Small intestine (tissue), 7 donors: Measurements from ENCODE around the gene RTN4RL2. TPM values are rescaled to one million over a fixed set of nuclear protein-coding genes. Genes with fewer than 3 reads are reported as not detected.

Experiments used
- DNase-seq, 2 donors: peaks; one replicate each; pipeline versions ENCODE4 v3.0.0 to v3.0.0-alpha.2; 2013
- FAIRE-seq: peaks from 2 replicates; lab custom pipeline; 2012; peaks lifted over from hg19 to GRCh38; lab: Jason Lieb, UNC
- H3K27ac ChIP-seq, 3 donors: one replicate each; pipeline ENCODE4 v1.5.1; 2013; ENCODE audit warnings: low read length in 2 of 3, mild to moderate bottlenecking in 2 of 3, control low read depth in 1 of 3, inconsistent platforms in 1 of 3, low read depth in 1 of 3, moderate library complexity in 1 of 3
- H3K27me3 ChIP-seq, 3 donors: one replicate each; pipeline ENCODE4 v1.6.1; 2013; ENCODE audit warnings: low read length in 3 of 3, inconsistent platforms in 1 of 3; ENCODE audit not compliant: control insufficient read depth in 3 of 3, insufficient read depth in 3 of 3
- H3K36me3 ChIP-seq, 3 donors: one replicate each; pipeline ENCODE4 v1.6.1; 2013; ENCODE audit warnings: low read length in 3 of 3, inconsistent platforms in 1 of 3, low read depth in 1 of 3, mild to moderate bottlenecking in 1 of 3, moderate library complexity in 1 of 3; ENCODE audit not compliant: control insufficient read depth in 3 of 3, insufficient read depth in 2 of 3
- H3K4me1 ChIP-seq, 3 donors: one replicate each; pipeline ENCODE4 v1.6.1; 2013; ENCODE audit warnings: low read length in 2 of 3, inconsistent platforms in 1 of 3, low read depth in 1 of 3, mild to moderate bottlenecking in 1 of 3, moderate library complexity in 1 of 3; ENCODE audit not compliant: control insufficient read depth in 3 of 3, insufficient read depth in 2 of 3
- H3K4me3 ChIP-seq, 3 donors: one replicate each; pipeline ENCODE4 v1.5.1; 2013; ENCODE audit warnings: low read length in 3 of 3, control low read depth in 1 of 3, inconsistent platforms in 1 of 3, low read depth in 1 of 3, mild to moderate bottlenecking in 1 of 3, moderate library complexity in 1 of 3
- H3K9me3 ChIP-seq, 2 donors: one replicate each; pipeline ENCODE4 v1.6.1; 2013; ENCODE audit warnings: low read depth in 1 of 2, low read length in 1 of 2; ENCODE audit not compliant: control insufficient read depth in 2 of 2, insufficient read depth in 1 of 2
- WGBS, 3 donors: extraction: QIAGEN DNeasy Blood & Tissue Kit; methylation state at CpG; one replicate each; pipeline ENCODE4 v1.1.7; 2013; 5-methylcytosine and 5-hydroxymethylcytosine counted together
- polyA plus RNA-seq, 4 donors: library from polyadenylated mRNA; stranded (reverse) in 3 of 4; unstranded in 1 of 4; fragments of 200-250 nt in 3 of 4; fragments of 120-200 nt in 1 of 4; gene quantifications; one replicate each; pipeline versions ENCODE4 v1.2.1 to v1.2.3, GENCODE V29; 2013
- donor health status: healthy with polysubstance abuse.
- donor health status: control.
- donor health status: control.
- donor health status: Bipolar disorder and iron deficiency.
- donor health status: healthy.

Gene RTN4RL2
- polyA plus RNA-seq, 4 donors: 0.70 to 0.87 TPM; not detected in 2

DNA sequence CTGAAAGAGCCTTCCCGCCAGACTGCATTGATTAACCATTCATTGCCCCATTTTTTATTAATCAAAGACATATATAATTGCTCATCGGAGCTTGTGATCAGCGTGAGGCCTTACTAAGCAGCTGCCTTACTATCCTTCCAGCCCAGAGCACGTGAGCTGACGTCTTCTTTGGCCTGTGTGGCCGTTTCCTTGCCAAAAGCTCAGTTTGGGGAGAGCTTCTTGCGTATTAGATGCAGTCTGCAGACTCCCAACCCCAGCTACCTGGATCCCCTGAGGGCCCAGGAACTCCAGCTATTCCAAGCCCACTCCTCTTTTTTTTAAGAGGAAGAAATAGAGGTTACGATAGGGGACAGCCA is 32.6 kb upstream of the RTN4RL2 start:
- Histone ChIP-seq H3K9me3 (no peaks in the 10 kb centered on the region), H3K27ac (peak overlapping the region in 1 of 3 donors; percentile 88), H3K4me3 (no peak overlapping the region), H3K4me1 (peaks cover 0 to 15% (median 9%) of the 10 kb centered on the region in 3 donors), H3K36me3 (peaks cover 0 to 11% (median 0%) of the 10 kb centered on the region in 3 donors), H3K27me3 (peaks cover 0 to 12% (median 0%) of the 10 kb centered on the region in 3 donors)
- DNase-seq (no peak), FAIRE-seq (no peak)
- WGBS, 3 donors: 73 to 81% (median 78%) methylated on average over 8 of the region's 8 CpGs

DNA sequence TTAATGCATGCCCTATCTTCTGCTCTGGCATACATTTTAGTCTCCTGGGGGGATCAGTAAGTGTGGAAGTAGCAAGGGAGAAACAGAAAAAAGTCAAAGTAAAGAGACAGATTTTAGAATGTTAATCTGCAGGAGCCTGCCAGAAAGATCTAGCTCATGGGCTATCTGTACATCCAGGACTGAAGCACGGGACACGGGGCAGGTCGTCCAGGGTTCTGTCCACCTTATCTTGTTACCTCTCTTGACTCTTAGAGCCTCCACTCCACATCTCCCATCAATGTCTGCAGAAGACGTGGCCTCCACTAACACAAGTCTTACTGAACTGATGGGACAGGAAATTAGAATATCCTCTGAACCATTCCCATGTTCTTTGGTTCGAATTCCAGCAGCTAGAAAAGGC is 31.7 kb upstream of the RTN4RL2 start:
- Histone ChIP-seq H3K27ac (no peak overlapping the region), H3K9me3 (no peaks in the 10 kb centered on the region), H3K4me3 (no peak overlapping the region), H3K36me3 (peaks cover 0 to 11% (median 0%) of the 10 kb centered on the region in 3 donors), H3K27me3 (peaks cover 0 to 12% (median 0%) of the 10 kb centered on the region in 3 donors), H3K4me1 (peaks cover 0 to 15% (median 9%) of the 10 kb centered on the region in 3 donors)
- 73 to 86% (median 77%) methylated on average over 5 of the region's 5 CpGs for WGBS, 3 donors
- DNase-seq (no peak), FAIRE-seq (no peak)

GRCh38 chr11:57429946-57430345 is 30.4 kb upstream of the RTN4RL2 start:
- peaks cover 0 to 21% (median 4%) of the 10 kb centered on the region in 3 donors for H3K4me1 ChIP-seq
- H3K4me3 ChIP-seq: no peak overlapping the region
- H3K27ac ChIP-seq: no peak overlapping the region
- peaks cover 0 to 12% (median 0%) of the 10 kb centered on the region in 3 donors for H3K27me3 ChIP-seq
- H3K9me3 ChIP-seq: no peaks in the 10 kb centered on the region
- DNase-seq (no peak), FAIRE-seq (no peak)
- 13 to 40% (median 27%) methylated on average over 4 of the region's 4 CpGs for WGBS, 3 donors
- H3K36me3 ChIP-seq: peaks cover 0 to 7% (median 0%) of the 10 kb centered on the region in 3 donors

DNA sequence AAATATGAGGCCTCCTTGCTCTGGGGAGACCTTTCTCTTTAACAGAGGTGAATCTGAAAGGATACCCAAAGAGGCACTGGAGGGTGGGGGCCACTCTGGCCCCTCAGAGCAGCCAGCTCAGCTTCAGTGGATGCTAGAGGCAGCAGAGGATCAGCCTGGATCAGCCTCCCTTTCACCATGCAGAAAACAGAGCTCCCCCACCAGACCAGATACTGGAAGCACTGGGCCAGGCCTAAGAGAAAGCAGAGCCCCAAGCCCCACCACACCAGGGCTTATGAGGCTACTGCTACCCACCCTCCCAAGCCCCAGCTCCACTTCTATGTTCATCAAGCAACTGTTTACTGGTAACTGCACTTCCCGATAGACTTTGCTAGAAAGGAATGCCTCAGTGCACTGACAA is 29.4 kb upstream of the RTN4RL2 start:
- no peaks in the 10 kb centered on the region for H3K9me3 ChIP-seq
- H3K4me3 ChIP-seq: no peak overlapping the region
- H3K4me1 ChIP-seq: peaks cover 0 to 19% (median 0%) of the 10 kb centered on the region in 3 donors
- peaks cover 0 to under 1% (median 0%) of the 10 kb centered on the region in 3 donors for H3K36me3 ChIP-seq
- H3K27ac ChIP-seq: no peak overlapping the region
- DNase-seq (no peak), FAIRE-seq (no peak)
- H3K27me3 ChIP-seq: peaks cover 0 to 12% (median 0%) of the 10 kb centered on the region in 3 donors
- 95 to 100% (median 95%) methylated on average over 1 of the region's 1 CpG for WGBS, 3 donors

DNA sequence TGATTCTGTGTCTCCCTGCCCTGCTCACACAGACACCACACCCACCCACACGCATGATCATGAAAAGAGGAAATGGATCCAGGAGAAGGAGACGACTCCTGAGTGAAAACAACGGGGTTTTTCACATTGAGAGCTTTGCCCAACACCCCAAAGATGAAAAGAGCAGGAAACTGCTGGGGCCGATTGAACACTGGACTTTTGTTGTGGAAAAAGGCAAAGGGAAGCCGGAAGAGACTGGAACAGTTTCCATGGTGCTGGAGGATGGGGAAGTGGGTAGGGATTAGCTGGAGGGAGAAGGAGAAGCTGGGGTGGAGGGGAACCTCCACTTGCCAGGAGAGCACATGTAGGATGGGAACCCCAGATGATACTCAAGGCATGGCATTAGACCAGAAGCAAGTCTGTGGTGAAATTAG is 28.2 kb upstream of the RTN4RL2 start:
- Histone ChIP-seq H3K9me3 (no peaks in the 10 kb centered on the region), H3K27ac (peak overlapping the region in 1 of 3 donors; percentile 17), H3K4me1 (peaks cover 0 to 11% (median 0%) of the 10 kb centered on the region in 3 donors), H3K36me3 (no peaks in the 10 kb centered on the region), H3K4me3 (no peak overlapping the region), H3K27me3 (peaks cover 0 to 11% (median 0%) of the 10 kb centered on the region in 3 donors)
- DNase-seq: no peak
- 62 to 72% (median 62%) methylated on average over 5 of the region's 5 CpGs for WGBS, 3 donors
- no peak for FAIRE-seq

DNA sequence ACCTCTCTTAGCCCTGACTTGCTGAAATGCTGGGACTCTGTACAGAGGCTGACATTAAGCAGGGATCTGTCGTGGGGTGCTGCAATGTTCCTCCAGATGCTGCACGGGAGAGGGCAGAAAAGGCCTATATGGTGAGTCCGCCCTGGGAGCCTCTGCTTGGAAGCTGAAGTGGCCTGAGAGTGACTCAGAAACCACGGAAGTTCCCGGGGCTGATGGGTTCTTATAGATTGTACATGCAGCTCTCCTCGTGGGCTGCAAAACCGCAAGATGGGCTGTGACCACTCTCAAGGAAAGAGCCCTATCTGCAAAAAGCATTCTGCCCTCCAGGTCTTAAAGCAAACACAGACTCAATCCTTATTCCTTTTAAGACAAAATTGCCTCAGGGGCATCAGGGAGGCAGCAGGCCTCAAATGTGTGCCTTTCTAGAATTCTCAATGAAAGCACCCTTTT is 27.6 kb upstream of the RTN4RL2 start:
- H3K27ac ChIP-seq: peak overlapping the region in 1 of 3 donors; percentile 15
- H3K36me3 ChIP-seq: no peaks in the 10 kb centered on the region
- peaks cover 0 to 11% (median 0%) of the 10 kb centered on the region in 3 donors for H3K4me1 ChIP-seq
- no peak overlapping the region for H3K4me3 ChIP-seq
- H3K27me3 ChIP-seq: peaks cover 0 to 5% (median 0%) of the 10 kb centered on the region in 3 donors
- DNase-seq (no peak), FAIRE-seq (no peak)
- H3K9me3 ChIP-seq: no peaks in the 10 kb centered on the region
- WGBS, 3 donors: 66 to 75% (median 67%) methylated on average over 7 of the region's 7 CpGs

GRCh38 chr11:57434640-57435546 is 25.4 kb upstream of the RTN4RL2 start:
- Histone ChIP-seq H3K27me3 (no peaks in the 10 kb centered on the region), H3K36me3 (no peaks in the 10 kb centered on the region), H3K27ac (peak overlapping the region in 1 of 3 donors; percentile 44), H3K4me1 (peaks cover 0 to 19% (median 0%) of the 10 kb centered on the region in 3 donors), H3K9me3 (no peaks in the 10 kb centered on the region), H3K4me3 (no peak overlapping the region)
- no peak for FAIRE-seq
- 75 to 79% (median 76%) methylated on average over 15 of the region's 15 CpGs for WGBS, 3 donors
- peak in 1 of 2 donors; percentile 81 for DNase-seq

DNA sequence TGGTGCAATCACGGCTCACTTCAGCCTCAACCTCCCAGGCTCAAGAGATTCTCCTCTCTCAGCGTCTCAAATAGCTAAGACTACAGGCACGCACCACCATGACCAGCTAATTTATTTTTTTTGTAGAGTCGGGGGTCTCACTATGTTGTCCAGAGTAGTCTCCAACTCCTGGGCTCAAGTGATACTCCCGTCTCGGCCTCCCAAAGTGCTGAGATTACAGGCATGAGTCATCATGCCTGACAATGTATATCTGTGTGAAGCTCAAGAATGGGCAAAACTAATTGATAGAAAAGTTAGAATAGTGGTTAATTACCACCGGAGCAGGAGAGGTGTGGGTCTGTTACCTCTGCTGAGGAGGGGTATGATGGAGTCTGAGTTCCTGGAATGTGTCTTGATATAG is 24.3 kb upstream of the RTN4RL2 start:
- Histone ChIP-seq H3K27ac (no peak overlapping the region), H3K4me1 (peaks cover 0 to 19% (median 0%) of the 10 kb centered on the region in 3 donors), H3K27me3 (no peaks in the 10 kb centered on the region), H3K4me3 (no peak overlapping the region), H3K9me3 (no peaks in the 10 kb centered on the region), H3K36me3 (no peaks in the 10 kb centered on the region)
- WGBS, 3 donors: 82 to 89% (median 85%) methylated on average over 7 of the region's 7 CpGs
- no peak for FAIRE-seq
- DNase-seq: no peak
